ENCODE measurements around the gene CDHR5. TPM values are rescaled to one million over a fixed set of nuclear protein-coding genes. Genes with fewer than 3 reads are reported as not detected.
A peak's percentile ranks its signal among the peaks of the same experiment; 100 is the strongest.

Gene CDHR5
- total RNA-seq, 1 donor from 2014 or later, result not detected

DNA sequence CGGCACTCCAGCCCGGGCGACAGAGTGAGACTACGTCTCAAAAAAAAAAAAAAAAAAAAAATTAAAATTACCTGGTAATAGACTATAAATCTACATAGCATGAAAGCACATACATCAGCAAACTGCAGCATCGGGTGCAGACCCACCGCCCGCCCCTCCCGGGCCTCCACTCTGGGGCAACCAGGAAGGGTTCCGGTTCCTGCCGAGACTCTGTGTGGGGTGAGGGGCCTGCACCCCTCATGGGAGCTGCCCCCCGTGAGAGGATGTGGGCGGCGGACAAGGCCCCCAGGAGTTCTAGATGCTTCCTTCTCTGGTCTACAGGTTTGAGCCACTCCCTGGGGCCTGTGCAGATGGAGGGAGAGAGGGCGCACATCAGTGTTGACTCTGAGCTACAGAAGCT is 21.5 kb upstream of the CDHR5 start:
- DNase-seq (ENCODE audit: low read depth in 2 of 2), result no peak

DNA sequence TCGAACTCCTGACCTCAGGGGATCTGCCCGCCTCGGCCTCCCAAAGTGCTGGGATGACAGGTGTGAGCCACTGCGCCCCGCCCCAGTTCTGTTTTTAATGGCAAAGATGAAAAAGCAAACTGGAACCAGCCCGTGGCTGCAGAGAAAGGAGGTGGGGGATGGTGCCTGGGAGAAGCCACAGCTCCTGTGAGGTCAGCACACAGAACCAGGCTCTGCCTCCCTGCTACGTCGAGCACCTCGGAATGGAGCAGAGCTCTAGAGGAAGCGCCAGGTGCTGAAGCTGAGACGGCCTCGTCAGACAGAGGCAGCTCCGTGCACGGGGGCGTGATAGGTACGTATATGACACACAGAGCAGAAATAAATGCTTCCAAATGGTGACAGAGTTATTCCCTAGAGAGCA is 20.8 kb upstream of the CDHR5 start:
- no peak for DNase-seq (ENCODE audit: low read depth in 2 of 2)

DNA sequence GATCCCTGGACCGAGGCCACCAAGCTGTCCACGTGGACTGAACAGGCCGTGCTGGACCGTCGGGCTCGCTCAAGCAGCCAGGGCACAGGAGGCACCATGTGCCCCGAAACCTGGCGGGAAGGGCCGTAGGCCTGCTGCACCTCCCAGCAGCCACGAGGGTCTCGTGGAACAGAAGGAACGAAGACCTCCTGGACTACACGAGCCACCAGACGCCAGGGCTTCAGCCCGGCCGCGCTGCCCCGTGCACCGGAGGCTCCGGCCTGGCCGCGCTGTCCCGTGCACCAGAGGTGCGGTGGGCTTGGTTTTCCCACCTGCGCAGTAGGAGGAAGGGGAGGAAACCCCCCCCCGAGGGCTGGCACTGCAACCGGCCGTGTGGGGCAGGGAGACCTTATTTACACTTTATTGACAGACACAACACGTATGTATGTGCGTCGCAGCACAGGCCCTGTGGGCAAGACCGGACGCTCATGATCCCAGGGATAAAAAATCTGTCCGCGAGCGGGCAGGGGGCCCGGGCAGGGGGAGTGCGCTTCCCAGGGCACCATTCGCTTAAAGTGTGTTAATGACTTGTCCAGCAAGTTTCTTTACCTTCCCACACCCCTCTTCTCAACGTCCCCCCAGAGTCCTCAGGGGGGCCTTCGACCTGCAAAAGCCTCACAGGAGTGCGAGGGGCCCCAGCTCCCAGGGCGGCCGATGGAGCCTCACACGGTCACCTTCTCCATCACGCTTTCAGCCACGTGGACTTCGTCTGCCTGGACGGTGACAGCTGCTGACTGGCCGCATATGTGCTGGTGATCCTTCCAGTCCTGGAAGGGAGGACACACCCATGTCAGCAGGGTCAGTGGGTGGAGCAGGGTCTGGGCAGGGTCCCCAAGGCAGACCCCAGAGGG is 19.3 kb upstream of the CDHR5 start:
- no peak for DNase-seq (ENCODE audit: low read depth in 2 of 2)

DNA sequence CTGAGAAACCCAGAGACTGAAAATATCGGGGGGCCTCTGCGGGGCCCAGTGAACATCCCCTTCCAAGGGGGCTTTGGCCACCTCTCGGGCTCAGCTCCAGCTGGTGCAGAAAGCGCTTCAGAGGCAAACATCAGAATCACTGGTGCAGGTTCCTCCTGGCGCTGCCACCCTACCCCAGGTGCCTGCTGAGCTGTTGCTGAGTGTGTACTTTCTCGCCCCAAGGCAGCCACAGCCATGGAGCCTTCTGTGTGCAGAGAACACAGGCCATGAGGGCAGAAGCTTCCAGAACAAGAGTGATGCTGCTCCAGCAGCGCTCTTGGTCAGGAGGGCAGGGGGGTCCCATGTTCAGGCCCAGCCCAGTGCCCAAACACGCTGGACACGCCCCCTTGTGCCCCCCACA is 18.6 kb upstream of the CDHR5 start:
- DNase-seq (ENCODE audit: low read depth in 2 of 2), result no peak

DNA sequence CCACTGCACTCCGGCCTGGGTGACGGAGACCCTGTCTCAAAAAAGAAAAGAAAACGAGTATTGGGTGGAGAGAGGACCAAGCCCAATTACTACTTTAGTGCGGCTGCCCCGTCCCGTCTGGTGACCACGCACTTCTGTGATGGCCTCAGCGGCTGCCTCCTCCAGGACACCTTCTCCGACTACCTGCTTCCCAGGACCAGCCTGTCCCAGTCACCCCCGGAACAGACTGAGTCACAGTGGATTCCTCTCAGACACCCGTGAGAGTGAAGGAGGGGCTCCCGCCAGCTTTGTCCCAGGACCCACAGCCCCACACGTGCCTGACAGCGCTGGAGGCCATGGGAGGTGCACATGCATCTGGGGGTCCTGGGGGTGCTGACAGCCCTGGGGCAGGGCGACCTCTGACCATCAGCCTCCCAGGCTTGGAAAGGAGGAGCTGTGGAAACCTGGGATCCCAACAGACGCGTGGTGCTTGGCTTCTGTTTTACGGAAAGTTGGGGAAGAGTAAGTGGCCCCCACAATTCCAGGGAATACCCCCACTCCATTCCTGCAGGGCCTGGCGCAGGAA is 17.1 kb upstream of the CDHR5 start:
- DNase-seq (ENCODE audit: low read depth in 2 of 2), result no peak

DNA sequence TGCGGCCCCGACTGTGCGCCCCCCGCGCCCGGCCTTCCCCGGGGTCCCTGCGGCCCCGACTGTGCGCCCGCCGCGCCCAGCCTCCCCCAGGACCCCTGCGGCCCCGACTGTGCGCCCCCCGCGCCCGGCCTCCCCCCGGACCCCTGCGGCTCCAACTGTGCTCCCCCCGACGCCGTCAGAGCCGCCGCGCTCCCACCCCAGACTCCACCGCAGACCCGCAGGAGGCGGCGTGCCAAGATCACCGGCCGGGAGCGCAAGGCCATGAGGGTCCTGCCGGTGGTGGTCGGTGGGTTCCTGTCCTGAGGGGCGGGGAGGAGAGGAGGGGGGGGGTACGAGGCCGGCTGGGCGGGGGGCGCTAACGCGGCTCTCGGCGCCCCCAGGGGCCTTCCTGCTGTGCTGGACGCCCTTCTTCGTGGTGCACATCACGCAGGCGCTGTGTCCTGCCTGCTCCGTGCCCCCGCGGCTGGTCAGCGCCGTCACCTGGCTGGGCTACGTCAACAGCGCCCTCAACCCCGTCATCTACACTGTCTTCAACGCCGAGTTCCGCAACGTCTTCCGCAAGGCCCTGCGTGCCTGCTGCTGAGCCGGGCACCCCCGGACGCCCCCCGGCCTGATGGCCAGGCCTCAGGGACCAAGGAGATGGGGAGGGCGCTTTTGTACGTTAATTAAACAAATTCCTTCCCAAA is 15.4 kb upstream of the CDHR5 start:
- DNase-seq (ENCODE audit: low read depth in 2 of 2), result no peak

DNA sequence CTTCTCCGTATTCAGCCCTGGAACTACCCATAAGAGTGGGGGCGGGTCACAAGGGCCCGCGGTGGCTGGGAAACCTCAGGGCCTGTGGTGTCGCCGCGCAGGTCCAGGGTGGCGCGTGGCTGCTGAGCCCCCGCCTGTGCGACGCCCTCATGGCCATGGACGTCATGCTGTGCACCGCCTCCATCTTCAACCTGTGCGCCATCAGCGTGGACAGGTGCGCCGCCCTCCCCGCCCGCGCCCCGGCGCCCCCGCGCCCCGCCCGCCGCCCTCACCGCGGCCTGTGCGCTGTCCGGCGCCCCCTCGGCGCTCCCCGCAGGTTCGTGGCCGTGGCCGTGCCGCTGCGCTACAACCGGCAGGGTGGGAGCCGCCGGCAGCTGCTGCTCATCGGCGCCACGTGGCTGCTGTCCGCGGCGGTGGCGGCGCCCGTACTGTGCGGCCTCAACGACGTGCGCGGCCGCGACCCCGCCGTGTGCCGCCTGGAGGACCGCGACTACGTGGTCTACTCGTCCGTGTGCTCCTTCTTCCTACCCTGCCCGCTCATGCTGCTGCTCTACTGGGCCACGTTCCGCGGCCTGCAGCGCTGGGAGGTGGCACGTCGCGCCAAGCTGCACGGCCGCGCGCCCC is 14.7 kb upstream of the CDHR5 start:
- no peak for DNase-seq (ENCODE audit: low read depth in 2 of 2)

DNA sequence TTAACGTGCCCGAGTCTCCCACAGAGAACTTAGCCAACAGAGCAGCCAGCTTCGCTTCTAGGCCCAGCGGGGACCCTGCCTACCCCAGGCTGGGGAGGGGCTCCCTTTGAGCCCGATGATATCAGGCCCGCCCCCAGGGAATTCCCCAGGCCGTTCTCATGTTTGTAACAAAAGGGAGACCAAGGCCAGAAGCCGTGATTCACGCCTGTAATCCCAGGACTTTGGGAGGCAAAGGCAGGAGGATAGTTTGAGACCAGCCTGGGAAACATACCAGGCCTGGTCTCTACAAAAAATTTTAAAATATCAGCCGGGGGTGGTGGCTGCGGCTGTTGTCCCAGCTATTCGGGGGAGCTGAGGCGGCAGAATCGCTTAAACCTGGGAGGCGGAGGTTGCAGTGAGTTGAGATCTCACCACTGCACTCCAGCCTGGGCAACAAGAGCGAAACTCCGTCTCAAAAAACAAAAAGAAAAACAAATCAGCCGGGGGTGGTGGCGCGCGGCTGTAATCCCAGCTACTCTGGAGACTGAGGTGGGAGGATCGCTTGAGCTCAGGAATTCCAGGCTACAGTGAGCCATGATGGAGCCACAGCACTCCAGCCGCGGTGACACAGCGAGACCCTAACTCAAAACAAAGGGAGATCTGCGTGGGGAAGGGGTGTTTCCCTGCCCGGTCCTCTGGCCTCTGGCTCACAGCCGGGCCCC is 14.0 kb upstream of the CDHR5 start:
- peak in 1 of 2 donors; percentile 40 for DNase-seq (ENCODE audit: low read depth in 2 of 2)

DNA sequence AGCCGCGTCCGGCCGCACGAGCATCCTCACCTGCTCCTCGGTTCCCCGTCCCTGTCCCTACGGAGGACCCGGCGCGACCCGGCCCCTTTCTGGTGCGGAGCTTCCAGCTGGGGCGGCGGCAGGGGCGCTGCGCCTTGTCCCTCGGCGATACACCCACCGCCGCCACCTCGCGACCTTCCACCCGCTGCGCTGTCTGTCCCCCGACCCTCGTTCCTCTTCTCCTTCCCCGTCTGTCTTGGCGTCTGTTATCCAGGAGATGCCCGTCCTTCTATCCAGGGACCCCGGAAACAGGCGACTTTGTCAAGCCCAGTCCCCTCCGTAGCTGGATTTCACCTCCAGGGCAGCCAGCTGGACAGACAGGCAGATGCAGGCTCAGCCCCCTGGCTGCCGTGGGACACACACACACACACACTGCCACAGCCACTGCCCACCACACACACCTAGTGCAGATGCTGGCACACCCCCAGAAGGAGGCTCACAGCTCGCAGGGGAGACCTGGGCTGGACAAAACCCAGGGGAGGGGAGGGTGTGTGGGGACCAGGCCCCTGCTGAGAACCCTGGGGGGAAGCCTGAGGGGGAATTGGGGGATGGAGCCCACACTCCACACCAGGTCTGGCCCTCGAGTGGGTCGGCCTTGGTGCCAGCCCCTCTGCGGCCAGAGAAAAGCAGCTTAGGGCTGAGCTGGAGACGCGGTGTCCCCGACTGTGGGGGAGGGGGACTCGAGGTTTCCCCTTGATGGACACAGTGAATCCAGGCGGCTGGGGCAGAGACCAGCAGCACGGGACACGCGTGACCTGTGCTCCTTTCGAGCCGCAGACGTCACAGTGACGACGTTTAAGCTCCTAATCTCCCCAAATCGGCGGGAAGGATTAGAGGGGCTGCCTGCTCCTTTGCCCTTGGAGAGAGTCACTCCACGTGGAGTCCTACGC is 13.1 kb upstream of the CDHR5 start:
- no peak for DNase-seq (ENCODE audit: low read depth in 2 of 2)

DNA sequence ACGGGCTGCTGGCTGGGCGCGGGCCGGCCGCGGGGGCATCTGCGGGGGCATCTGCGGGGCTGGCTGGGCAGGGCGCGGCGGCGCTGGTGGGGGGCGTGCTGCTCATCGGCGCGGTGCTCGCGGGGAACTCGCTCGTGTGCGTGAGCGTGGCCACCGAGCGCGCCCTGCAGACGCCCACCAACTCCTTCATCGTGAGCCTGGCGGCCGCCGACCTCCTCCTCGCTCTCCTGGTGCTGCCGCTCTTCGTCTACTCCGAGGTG is 12.5 kb upstream of the CDHR5 start:
- no peak for DNase-seq (ENCODE audit: low read depth in 2 of 2)

DNA sequence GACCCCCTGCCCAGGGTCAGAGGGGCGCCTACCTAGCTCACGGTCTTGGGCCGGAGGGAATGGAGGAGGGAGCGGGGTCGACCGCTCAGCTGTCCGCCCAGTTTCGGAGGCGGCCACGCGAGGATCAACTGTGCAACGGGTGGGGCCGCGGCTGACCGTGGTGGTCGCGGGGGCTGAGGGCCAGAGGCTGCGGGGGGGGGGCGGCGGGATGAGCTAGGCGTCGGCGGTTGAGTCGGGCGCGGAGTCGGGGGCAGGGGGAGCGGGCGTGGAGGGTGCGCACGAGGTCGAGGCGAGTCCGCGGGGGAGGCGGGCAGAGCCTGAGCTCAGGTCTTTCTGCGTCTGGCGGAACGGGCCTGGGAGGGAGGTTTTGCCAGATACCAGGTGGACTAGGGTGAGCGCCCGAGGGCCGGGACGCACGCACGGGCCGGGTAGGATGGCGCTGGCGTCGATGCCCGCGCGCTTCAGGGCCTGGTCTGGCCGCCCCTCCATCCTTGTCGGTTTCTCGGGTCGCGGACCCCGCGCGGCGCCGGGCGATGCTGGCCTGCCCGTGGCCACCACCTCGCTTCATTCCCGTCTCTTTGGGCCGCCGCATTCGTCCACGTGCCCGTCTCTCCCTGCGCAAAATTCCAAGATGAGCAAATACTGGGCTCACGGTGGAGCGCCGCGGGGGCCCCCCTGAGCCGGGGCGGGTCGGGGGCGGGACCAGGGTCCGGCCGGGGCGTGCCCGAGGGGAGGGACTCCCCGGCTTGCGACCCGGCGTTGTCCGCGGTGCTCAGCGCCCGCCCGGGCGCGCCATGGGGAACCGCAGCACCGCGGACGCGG is 12.0 kb upstream of the CDHR5 start, which contains the start of gene DRD4:
DRD4 (plus strand) TSS at position 759 of the 822 bp plus-strand sequence; CDS start at position 795, 36 bp downstream.
- DNase-seq (ENCODE audit: low read depth in 2 of 2), result peak in 1 of 2 donors; percentile 21

DNA sequence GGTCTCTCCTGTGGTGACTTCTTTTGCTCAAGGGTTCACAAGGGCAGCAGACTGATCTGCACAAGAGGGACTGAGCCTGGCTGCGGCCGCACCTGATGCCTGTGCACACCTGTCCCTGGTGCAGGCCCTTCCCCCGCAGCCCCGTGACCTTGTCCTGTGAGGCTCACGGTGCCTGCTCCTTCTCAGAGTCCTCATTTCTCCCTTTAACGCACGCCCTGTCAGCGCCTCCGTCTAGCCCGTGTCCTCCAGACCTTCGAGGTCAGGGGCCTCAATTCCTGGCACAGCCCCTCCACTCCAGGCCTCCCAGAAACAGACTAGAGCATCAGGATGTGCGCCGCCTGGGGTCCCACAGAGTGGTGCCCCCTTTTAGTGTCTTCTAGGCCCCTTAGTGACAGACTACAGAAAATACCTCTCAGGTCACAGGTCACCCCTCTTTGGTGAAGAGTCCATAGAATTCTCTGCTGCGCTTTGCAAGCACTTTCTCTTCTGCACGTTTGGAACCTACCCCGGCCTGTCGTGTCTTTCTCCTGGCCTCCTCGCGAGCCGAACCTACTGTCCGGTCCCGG is 11.3 kb upstream of the CDHR5 start:
- no peak for DNase-seq (ENCODE audit: low read depth in 2 of 2)

DNA sequence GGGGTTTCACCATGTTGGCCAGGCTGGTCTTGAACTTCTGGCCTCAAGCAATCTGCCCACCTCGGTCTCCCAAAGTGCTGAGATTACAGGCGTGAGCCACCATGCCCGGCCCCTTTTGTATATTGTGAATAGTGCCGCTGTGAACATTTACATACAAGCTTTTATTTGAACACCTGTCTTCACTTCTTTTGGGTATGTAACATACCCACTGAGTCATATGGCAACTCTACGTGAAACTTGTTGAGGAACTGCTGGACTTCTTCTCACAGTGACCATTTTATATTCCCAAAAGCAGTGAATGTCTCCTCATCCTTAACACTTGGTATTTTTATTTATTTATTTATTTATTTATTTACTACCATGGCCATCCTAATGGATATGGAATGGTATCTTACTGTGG is 6.1 kb upstream of the CDHR5 start:
- DNase-seq (ENCODE audit: low read depth in 2 of 2), result no peak

DNA sequence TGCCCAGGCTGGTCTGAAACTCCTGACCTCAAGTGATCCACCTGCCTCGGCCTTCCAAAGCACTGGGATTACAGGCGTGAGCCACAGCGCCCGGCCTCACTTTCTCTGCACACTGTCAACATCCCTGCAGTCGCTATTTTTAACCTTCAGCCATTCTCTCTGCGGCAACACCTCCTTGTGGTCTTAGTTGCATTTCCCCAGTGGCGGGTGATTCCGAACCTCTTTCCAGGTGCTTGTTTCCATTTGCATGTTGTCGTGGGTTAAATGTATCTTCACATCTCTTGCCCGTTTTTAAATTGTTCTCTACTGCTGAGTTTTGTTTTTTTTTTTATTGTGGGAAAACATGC is 4.5 kb upstream of the CDHR5 start:
- no peak for DNase-seq (ENCODE audit: low read depth in 2 of 2)

DNA sequence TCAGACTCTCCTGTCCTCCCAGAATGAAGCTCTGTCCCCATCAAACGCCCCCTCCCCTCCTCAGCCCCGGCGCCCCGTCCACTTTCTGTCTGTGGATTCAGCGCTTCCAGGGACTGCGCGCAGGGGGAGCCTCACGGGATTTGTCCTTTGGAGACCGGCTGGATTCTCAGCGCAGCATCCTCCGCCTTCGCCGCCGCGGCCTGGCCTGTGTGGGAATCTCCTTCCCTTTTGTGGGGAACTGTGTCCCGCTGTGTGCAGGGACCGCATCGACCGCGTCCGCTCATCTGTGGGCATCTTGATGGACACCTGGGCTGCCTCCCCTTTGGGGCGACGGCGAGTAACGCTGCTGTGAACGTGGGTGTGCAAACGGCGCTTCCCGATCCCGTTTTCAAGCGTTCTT is 3.3 kb upstream of the CDHR5 start:
- no peak for DNase-seq (ENCODE audit: low read depth in 2 of 2)

DNA sequence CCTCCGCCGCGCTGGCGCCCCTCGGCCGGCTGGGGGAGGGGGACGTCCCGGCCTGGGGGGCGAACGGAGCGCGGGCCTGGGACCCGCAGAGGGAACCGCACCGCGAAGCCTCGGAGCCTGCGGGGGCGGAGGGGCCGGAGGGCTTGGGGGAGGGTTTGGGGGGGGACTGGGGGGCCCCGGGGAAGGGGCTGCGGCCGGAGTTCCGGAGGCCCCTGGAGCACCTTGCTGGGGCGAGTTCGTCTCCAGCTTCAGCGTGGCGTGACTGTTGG is 2.5 kb upstream of the CDHR5 start:
- DNase-seq (ENCODE audit: low read depth in 2 of 2), result no peak

DNA sequence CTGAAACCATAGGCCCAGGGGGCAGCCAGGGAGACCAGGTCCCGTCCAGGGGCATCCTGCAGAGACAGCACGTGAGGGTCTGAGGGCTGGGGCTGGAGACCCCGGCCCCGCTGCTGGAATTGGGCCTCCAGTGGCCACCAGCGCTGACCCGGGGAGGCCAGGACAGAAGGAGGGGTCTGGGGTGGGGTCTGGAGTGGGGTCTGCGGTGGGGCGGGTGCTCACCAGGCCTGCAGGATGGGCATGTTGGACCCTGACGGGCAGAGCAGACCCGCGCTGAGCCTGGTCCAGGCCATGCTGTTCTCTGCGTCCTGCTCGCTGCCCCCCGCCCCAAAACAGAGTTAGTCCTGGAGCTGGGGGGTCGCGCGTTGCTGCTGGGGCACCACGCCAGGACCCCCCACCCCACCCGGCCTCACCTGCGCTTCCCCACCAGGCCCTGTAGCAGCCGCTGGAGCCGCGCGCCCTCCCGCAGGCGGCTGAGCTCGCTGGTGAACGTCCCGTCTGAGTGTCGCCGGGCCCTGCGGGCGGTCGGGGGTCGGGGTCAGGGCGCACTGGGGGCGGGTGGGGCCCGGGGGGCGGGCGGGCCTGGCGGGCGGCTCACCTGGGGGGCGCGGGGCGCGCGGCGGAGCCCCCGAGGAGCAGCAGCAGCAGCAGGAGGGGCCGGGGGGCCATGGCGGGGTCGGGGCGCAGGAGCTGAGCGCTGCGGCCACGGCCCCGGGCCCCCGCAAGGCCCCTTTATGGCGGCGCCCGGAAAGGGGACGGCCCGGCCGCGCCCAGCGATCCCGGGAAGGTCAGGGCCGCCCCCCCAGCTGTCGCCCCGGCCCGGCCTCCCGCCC is 1.9 kb upstream of the CDHR5 start, which contains the start of gene SCT:
SCT (minus strand) TSS at position 707 of the 833 bp plus-strand sequence; CDS start at position 669, 38 bp downstream.
- DNase-seq (ENCODE audit: low read depth in 2 of 2), result no peak

DNA sequence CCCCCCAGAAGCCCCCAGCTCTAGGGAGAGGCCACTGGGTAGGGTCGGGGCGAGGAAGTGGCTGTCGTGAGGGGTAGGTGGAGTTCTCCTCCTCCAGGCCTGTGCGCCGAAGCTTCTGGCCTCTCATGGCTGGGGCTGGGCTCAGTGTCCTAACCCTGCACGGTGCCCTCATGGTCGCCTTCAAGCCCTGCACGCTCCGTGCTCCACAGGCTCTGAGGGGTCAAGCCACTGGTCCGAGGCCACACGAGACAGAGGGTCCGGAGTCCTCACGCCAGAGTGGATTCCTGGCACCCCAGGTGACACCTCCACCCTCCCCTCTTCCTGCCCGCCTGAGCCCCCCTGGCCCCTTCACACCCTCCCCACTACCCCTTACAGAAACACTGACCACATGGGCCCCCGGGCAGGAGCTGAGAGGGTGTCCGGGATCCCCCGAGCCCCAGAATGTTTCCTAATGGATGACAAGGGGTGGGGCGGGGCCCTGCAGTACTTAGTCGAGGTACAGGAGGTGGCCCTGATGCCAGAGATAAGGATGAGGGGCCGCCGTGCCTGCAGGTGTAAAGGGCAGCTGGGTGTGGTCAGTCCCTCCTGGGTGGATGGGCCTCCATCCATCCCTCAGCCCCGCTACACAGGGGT is 997 bp upstream of the CDHR5 start:
- DNase-seq (ENCODE audit: low read depth in 2 of 2), result no peak
